Measurements from ENCODE around the gene DYNLL1.

The DYNLL1 gene

GRCh38 chr12:120469450-120470149, 26.3 kb upstream of the DYNLL1 start, which contains the start of gene SRSF9:
TSS of gene SRSF9 (minus strand) at chr12:120469748. CDS start at chr12:120469609, 139 bp downstream.
- peak within 1 kb of the TSS; percentile 92 for H3K9ac ChIP-seq (ENCODE audit: low read length)
- peaks cover 4 to 24% of the 10 kb centered on the region in 2 experiments for H3K36me3 ChIP-seq (ENCODE audit: control insufficient read depth in 1 of 2, insufficient read depth in 2 of 2, low read depth in 1 of 2, low read length in 2 of 2)
- H4K91ac ChIP-seq (ENCODE audit: low read length) = peak within 1 kb of the TSS; percentile 99
- peak within 1 kb of the TSS; percentile 87 for H2BK5ac ChIP-seq (ENCODE audit: low read depth, low read length, poor library complexity, severe bottlenecking)
- H4K8ac ChIP-seq (ENCODE audit: low read length) = peak within 1 kb of the TSS; percentile 99
- H3K9me3 ChIP-seq (ENCODE audit: control insufficient read depth, low read length) = no peaks in the 10 kb centered on the region
- H2BK15ac ChIP-seq (ENCODE audit: low read depth, poor library complexity, severe bottlenecking) = peak within 1 kb of the TSS; percentile 100
- peak within 1 kb of the TSS; percentile 99 for H2AFZ ChIP-seq (ENCODE audit: low read depth, low read length)
- H3K27me3 ChIP-seq (ENCODE audit: control insufficient read depth in 1 of 2, insufficient read depth in 1 of 2, low read length in 2 of 2) = no peaks in the 10 kb centered on the region
- H3K27ac ChIP-seq (ENCODE audit: low read length, poor library complexity, severe bottlenecking) = peak within 1 kb of the TSS; percentile 93
- peak within 1 kb of the TSS; percentile 69 to 99 for H3K14ac ChIP-seq (ENCODE audit: low read length in 2 of 2)
- peak within 1 kb of the TSS; percentile 93 for H3K4me2 ChIP-seq (ENCODE audit: low read length, poor library complexity, severe bottlenecking)
- H3K4me1 ChIP-seq (ENCODE audit: control insufficient read depth, insufficient read depth, low read depth, low read length) = peaks cover 13% of the 10 kb centered on the region
- peak within 1 kb of the TSS; percentile 99 for H3K4ac ChIP-seq (ENCODE audit: low read depth in 1 of 2, low read length in 2 of 2)
- H3K18ac ChIP-seq (ENCODE audit: low read depth in 1 of 2, low read length in 2 of 2) = peak within 1 kb of the TSS; percentile 99 to 100
- H3K79me1 ChIP-seq (replicated peaks; ENCODE audit: low read length, poor library complexity, severe bottlenecking) = peaks cover 12% of the 10 kb centered on the region
- H2BK12ac ChIP-seq (ENCODE audit: low read length in 2 of 2) = peak within 1 kb of the TSS; percentile 83 to 96
- peak; percentile 97 for DNase-seq
- under 1% methylated on average over 65 of the region's 88 CpGs for WGBS
- H3K23ac ChIP-seq (ENCODE audit: low read length in 2 of 2) = peak within 1 kb of the TSS; percentile 87 to 100
- peak within 1 kb of the TSS; percentile 55 for H2AK5ac ChIP-seq (ENCODE audit: low read length, severe bottlenecking)
- H3K4me3 ChIP-seq (ENCODE audit: insufficient read depth in 1 of 2, low read depth in 1 of 2, low read length in 2 of 2) = peak within 1 kb of the TSS; percentile 93 to 100
- H2BK120ac ChIP-seq (ENCODE audit: low read depth, low read length) = peak within 1 kb of the TSS; percentile 93

- H3K18ac ChIP-seq (ENCODE audit: low read depth in 1 of 2, low read length in 2 of 2) = peak overlapping the region; percentile 1 to 85
- H3K9ac ChIP-seq (ENCODE audit: low read length) = peak overlapping the region; percentile 92
- H3K79me1 ChIP-seq (replicated peaks; ENCODE audit: low read length, poor library complexity, severe bottlenecking) = peaks cover 12% of the 10 kb centered on the region
- peak overlapping the region; percentile 99 for H2AFZ ChIP-seq (ENCODE audit: low read depth, low read length)
- 68% methylated on average over 26 of the region's 26 CpGs for WGBS
- H3K4me3 ChIP-seq (ENCODE audit: insufficient read depth in 1 of 2, low read depth in 1 of 2, low read length in 2 of 2) = peak overlapping the region; percentile 93 to 100
- H2AK5ac ChIP-seq (ENCODE audit: low read length, severe bottlenecking) = no peak overlapping the region
- peaks cover 4 to 17% of the 10 kb centered on the region in 2 experiments for H3K36me3 ChIP-seq (ENCODE audit: control insufficient read depth in 1 of 2, insufficient read depth in 2 of 2, low read depth in 1 of 2, low read length in 2 of 2)
- H3K23ac ChIP-seq (ENCODE audit: low read length in 2 of 2) = no peak overlapping the region
- no peak overlapping the region for H2BK15ac ChIP-seq (ENCODE audit: low read depth, poor library complexity, severe bottlenecking)
- peak overlapping the region; percentile 10 to 49 for H3K4ac ChIP-seq (ENCODE audit: low read depth in 1 of 2, low read length in 2 of 2)
- no peak overlapping the region for H2BK120ac ChIP-seq (ENCODE audit: low read depth, low read length)
- H3K9me3 ChIP-seq (ENCODE audit: control insufficient read depth, low read length) = no peaks in the 10 kb centered on the region
- peak overlapping the region in 1 of 2 experiments; percentile 79 for H2BK12ac ChIP-seq (ENCODE audit: low read length in 2 of 2)
- H3K4me1 ChIP-seq (ENCODE audit: control insufficient read depth, insufficient read depth, low read depth, low read length) = peaks cover 14% of the 10 kb centered on the region
- peak overlapping the region in 1 of 2 experiments; percentile 30 for H3K14ac ChIP-seq (ENCODE audit: low read length in 2 of 2)
- no peak overlapping the region for H4K91ac ChIP-seq (ENCODE audit: low read length)
- DNase-seq = peak; percentile 49
- peak overlapping the region; percentile 79 for H4K8ac ChIP-seq (ENCODE audit: low read length)
- no peak overlapping the region for H3K27ac ChIP-seq (ENCODE audit: low read length, poor library complexity, severe bottlenecking)
- H3K4me2 ChIP-seq (ENCODE audit: low read length, poor library complexity, severe bottlenecking) = peak overlapping the region; percentile 84
- H3K27me3 ChIP-seq (ENCODE audit: control insufficient read depth in 1 of 2, insufficient read depth in 1 of 2, low read length in 2 of 2) = no peaks in the 10 kb centered on the region
- H2BK5ac ChIP-seq (ENCODE audit: low read depth, low read length, poor library complexity, severe bottlenecking) = no peak overlapping the region
Observed at GRCh38 chr12:120470150-120470784, 25.6 kb upstream of the DYNLL1 start.

GRCh38 chr12:120472521-120472920, 23.4 kb upstream of the DYNLL1 start:
- peaks cover 19% of the 10 kb centered on the region for H3K79me1 ChIP-seq (replicated peaks; ENCODE audit: low read length, poor library complexity, severe bottlenecking)
- H3K4me1 ChIP-seq (ENCODE audit: control insufficient read depth, insufficient read depth, low read depth, low read length) = peaks cover 11% of the 10 kb centered on the region
- no peak overlapping the region for H3K4ac ChIP-seq (ENCODE audit: low read depth in 1 of 2, low read length in 2 of 2)
- no peak overlapping the region for H3K27ac ChIP-seq (ENCODE audit: low read length, poor library complexity, severe bottlenecking)
- no peaks in the 10 kb centered on the region for H3K27me3 ChIP-seq (ENCODE audit: control insufficient read depth in 1 of 2, insufficient read depth in 1 of 2, low read length in 2 of 2)
- no peak overlapping the region for H3K23ac ChIP-seq (ENCODE audit: low read length in 2 of 2)
- peak overlapping the region; percentile 56 for H3K9ac ChIP-seq (ENCODE audit: low read length)
- H3K36me3 ChIP-seq (ENCODE audit: control insufficient read depth in 1 of 2, insufficient read depth in 2 of 2, low read depth in 1 of 2, low read length in 2 of 2) = peaks cover 0 to 2% of the 10 kb centered on the region in 2 experiments
- no peak overlapping the region for H4K91ac ChIP-seq (ENCODE audit: low read length)
- no peak overlapping the region for H2BK15ac ChIP-seq (ENCODE audit: low read depth, poor library complexity, severe bottlenecking)
- no peak overlapping the region for H2BK120ac ChIP-seq (ENCODE audit: low read depth, low read length)
- H2BK5ac ChIP-seq (ENCODE audit: low read depth, low read length, poor library complexity, severe bottlenecking) = no peak overlapping the region
- DNase-seq = no peak
- H3K4me3 ChIP-seq (ENCODE audit: insufficient read depth in 1 of 2, low read depth in 1 of 2, low read length in 2 of 2) = no peak overlapping the region
- no peak overlapping the region for H2AFZ ChIP-seq (ENCODE audit: low read depth, low read length)
- no peak overlapping the region for H3K4me2 ChIP-seq (ENCODE audit: low read length, poor library complexity, severe bottlenecking)
- no peak overlapping the region for H2BK12ac ChIP-seq (ENCODE audit: low read length in 2 of 2)
- H3K14ac ChIP-seq (ENCODE audit: low read length in 2 of 2) = no peak overlapping the region
- no peak overlapping the region for H4K8ac ChIP-seq (ENCODE audit: low read length)
- H2AK5ac ChIP-seq (ENCODE audit: low read length, severe bottlenecking) = no peak overlapping the region
- H3K18ac ChIP-seq (ENCODE audit: low read depth in 1 of 2, low read length in 2 of 2) = no peak overlapping the region
- no peaks in the 10 kb centered on the region for H3K9me3 ChIP-seq (ENCODE audit: control insufficient read depth, low read length)
